Occipital lobe (tissue), 2 donors: ENCODE results near the gene CAV2. TPM values are rescaled to one million over a fixed set of nuclear protein-coding genes. Genes with fewer than 3 reads are reported as not detected.

ENCODE experiments used
- DNase-seq: peaks from one replicate; lab custom pipeline; 2025; lab: John Stamatoyannopoulos, UW
- total RNA-seq: library from RNA; depleted of rRNA; stranded (reverse); fragments of >200 nt; gene quantifications from one replicate; pipeline ENCODE4 v1.2.3, GENCODE V29; 2014

Gene CAV2
- total RNA-seq, 1 donor from 2014 or later: 19.8 TPM

- no peak for DNase-seq
These were observed 3.8 kb upstream of the CAV2 start for GRCh38 chr7:116495736-116496135.

GRCh38 chr7:116496653-116497052 is 2.9 kb upstream of the CAV2 start:
- DNase-seq: no peak

- DNase-seq: no peak
These were observed 1.8 kb upstream of the CAV2 start for GRCh38 chr7:116497708-116498107.

- no peak for DNase-seq
These were observed 728 bp downstream of the CAV2 start for GRCh38 chr7:116500078-116500853.

- DNase-seq: no peak
These were observed 2.1 kb downstream of the CAV2 start for GRCh38 chr7:116501425-116502167.

- DNase-seq: no peak
These were observed 2.9 kb downstream of the CAV2 start for GRCh38 chr7:116502201-116503096.

GRCh38 chr7:116503835-116504234 is 4.3 kb downstream of the CAV2 start:
- no peak for DNase-seq

- DNase-seq: no peak
These were observed 5.7 kb downstream of the CAV2 start for GRCh38 chr7:116505278-116505677.

GRCh38 chr7:116505823-116506222 is 6.3 kb downstream of the CAV2 start:
- no peak for DNase-seq

- DNase-seq: no peak
These were observed 10.5 kb downstream of the CAV2 start for GRCh38 chr7:116509982-116510579.

GRCh38 chr7:116510795-116511194 is 11.3 kb downstream of the CAV2 start:
- DNase-seq: no peak

- DNase-seq: no peak
These were observed 12.3 kb downstream of the CAV2 start for GRCh38 chr7:116511552-116512519.

GRCh38 chr7:116512520-116513188 is 13.1 kb downstream of the CAV2 start:
- no peak for DNase-seq

GRCh38 chr7:116515584-116515983 is 16.0 kb downstream of the CAV2 start:
- DNase-seq: no peak

- DNase-seq: no peak
These were observed 16.8 kb downstream of the CAV2 start for GRCh38 chr7:116516324-116516723.

- no peak for DNase-seq
These were observed 18.1 kb downstream of the CAV2 start for GRCh38 chr7:116517626-116518025.

GRCh38 chr7:116518961-116519360 is 19.4 kb downstream of the CAV2 start:
- no peak for DNase-seq

GRCh38 chr7:116521046-116521664 is 21.6 kb downstream of the CAV2 start:
- DNase-seq: no peak

- no peak for DNase-seq
These were observed 22.7 kb downstream of the CAV2 start for GRCh38 chr7:116522247-116522646.
